ENCODE measurements around the gene CALD1.

Gene CALD1

GRCh38 chr7:134755422-134756022 lies 23.9 kb upstream of the CALD1 start:
- Histone ChIP-seq H3K23ac (ENCODE audit: low read length in 2 of 2) (no peak overlapping the region), H3K4me1 (ENCODE audit: control insufficient read depth, insufficient read depth, low read depth, low read length) (no peaks in the 10 kb centered on the region), H3K4ac (ENCODE audit: low read depth in 1 of 2, low read length in 2 of 2) (no peak overlapping the region), H3K36me3 (ENCODE audit: control insufficient read depth in 1 of 2, insufficient read depth in 2 of 2, low read depth in 1 of 2, low read length in 2 of 2) (no peaks in the 10 kb centered on the region), H3K14ac (ENCODE audit: low read length in 2 of 2) (no peak overlapping the region), H3K9ac (ENCODE audit: low read length) (peak overlapping the region; percentile 56), H3K18ac (ENCODE audit: low read depth in 1 of 2, low read length in 2 of 2) (no peak overlapping the region), H2BK12ac (ENCODE audit: low read length in 2 of 2) (no peak overlapping the region), H3K4me2 (ENCODE audit: low read length, poor library complexity, severe bottlenecking) (no peak overlapping the region), H3K9me3 (ENCODE audit: control insufficient read depth, low read length) (no peaks in the 10 kb centered on the region), H2BK120ac (ENCODE audit: low read depth, low read length) (no peak overlapping the region), H2BK5ac (ENCODE audit: low read depth, low read length, poor library complexity, severe bottlenecking) (no peak overlapping the region), H3K79me1 (replicated peaks; ENCODE audit: low read length, poor library complexity, severe bottlenecking) (no peaks in the 10 kb centered on the region), H3K27ac (ENCODE audit: low read length, poor library complexity, severe bottlenecking) (no peak overlapping the region), H4K8ac (ENCODE audit: low read length) (no peak overlapping the region), H2AFZ (ENCODE audit: low read depth, low read length) (no peak overlapping the region), H4K91ac (ENCODE audit: low read length) (no peak overlapping the region), H2AK5ac (ENCODE audit: low read length, severe bottlenecking) (no peak overlapping the region), H3K4me3 (ENCODE audit: insufficient read depth in 1 of 2, low read depth in 1 of 2, low read length in 2 of 2) (no peak overlapping the region), H2BK15ac (ENCODE audit: low read depth, poor library complexity, severe bottlenecking) (no peak overlapping the region), H3K27me3 (ENCODE audit: control insufficient read depth in 1 of 2, insufficient read depth in 1 of 2, low read length in 2 of 2) (no peaks in the 10 kb centered on the region)
- WGBS, result 100% methylated on average over 1 of the region's 1 CpG
- peak; percentile 58 for DNase-seq

GRCh38 chr7:134757938-134758337 lies 21.5 kb upstream of the CALD1 start:
- no peaks in the 10 kb centered on the region for H3K36me3 ChIP-seq (ENCODE audit: control insufficient read depth in 1 of 2, insufficient read depth in 2 of 2, low read depth in 1 of 2, low read length in 2 of 2)
- H3K18ac ChIP-seq (ENCODE audit: low read depth in 1 of 2, low read length in 2 of 2), result no peak overlapping the region
- H2BK12ac ChIP-seq (ENCODE audit: low read length in 2 of 2), result no peak overlapping the region
- no peak overlapping the region for H3K9ac ChIP-seq (ENCODE audit: low read length)
- no peak overlapping the region for H3K14ac ChIP-seq (ENCODE audit: low read length in 2 of 2)
- H2BK120ac ChIP-seq (ENCODE audit: low read depth, low read length), result no peak overlapping the region
- no peaks in the 10 kb centered on the region for H3K79me1 ChIP-seq (replicated peaks; ENCODE audit: low read length, poor library complexity, severe bottlenecking)
- H2BK15ac ChIP-seq (ENCODE audit: low read depth, poor library complexity, severe bottlenecking), result no peak overlapping the region
- H3K9me3 ChIP-seq (ENCODE audit: control insufficient read depth, low read length), result no peaks in the 10 kb centered on the region
- peak; percentile 67 for DNase-seq
- H2AK5ac ChIP-seq (ENCODE audit: low read length, severe bottlenecking), result no peak overlapping the region
- H3K23ac ChIP-seq (ENCODE audit: low read length in 2 of 2), result no peak overlapping the region
- H4K91ac ChIP-seq (ENCODE audit: low read length), result no peak overlapping the region
- no peak overlapping the region for H3K4me3 ChIP-seq (ENCODE audit: insufficient read depth in 1 of 2, low read depth in 1 of 2, low read length in 2 of 2)
- WGBS, result 100% methylated on average over 1 of the region's 3 CpGs
- no peak overlapping the region for H2BK5ac ChIP-seq (ENCODE audit: low read depth, low read length, poor library complexity, severe bottlenecking)
- no peak overlapping the region for H4K8ac ChIP-seq (ENCODE audit: low read length)
- no peak overlapping the region for H3K4ac ChIP-seq (ENCODE audit: low read depth in 1 of 2, low read length in 2 of 2)
- H3K4me1 ChIP-seq (ENCODE audit: control insufficient read depth, insufficient read depth, low read depth, low read length), result no peaks in the 10 kb centered on the region
- no peak overlapping the region for H3K27ac ChIP-seq (ENCODE audit: low read length, poor library complexity, severe bottlenecking)
- no peak overlapping the region for H3K4me2 ChIP-seq (ENCODE audit: low read length, poor library complexity, severe bottlenecking)
- H2AFZ ChIP-seq (ENCODE audit: low read depth, low read length), result no peak overlapping the region
- no peaks in the 10 kb centered on the region for H3K27me3 ChIP-seq (ENCODE audit: control insufficient read depth in 1 of 2, insufficient read depth in 1 of 2, low read length in 2 of 2)

- no peak overlapping the region for H3K4me2 ChIP-seq (ENCODE audit: low read length, poor library complexity, severe bottlenecking)
Observed at GRCh38 chr7:134758981-134759380, 20.5 kb upstream of the CALD1 start.

GRCh38 chr7:134761266-134761665 lies 18.2 kb upstream of the CALD1 start:
- Histone ChIP-seq H3K9ac (ENCODE audit: low read length) (no peak overlapping the region), H2BK120ac (ENCODE audit: low read depth, low read length) (no peak overlapping the region), H3K4me3 (ENCODE audit: insufficient read depth in 1 of 2, low read depth in 1 of 2, low read length in 2 of 2) (no peak overlapping the region), H3K18ac (ENCODE audit: low read depth in 1 of 2, low read length in 2 of 2) (no peak overlapping the region), H3K4me2 (ENCODE audit: low read length, poor library complexity, severe bottlenecking) (no peak overlapping the region), H2BK12ac (ENCODE audit: low read length in 2 of 2) (no peak overlapping the region), H2BK5ac (ENCODE audit: low read depth, low read length, poor library complexity, severe bottlenecking) (no peak overlapping the region), H3K9me3 (ENCODE audit: control insufficient read depth, low read length) (no peaks in the 10 kb centered on the region), H4K91ac (ENCODE audit: low read length) (no peak overlapping the region), H3K79me1 (replicated peaks; ENCODE audit: low read length, poor library complexity, severe bottlenecking) (no peaks in the 10 kb centered on the region), H3K14ac (ENCODE audit: low read length in 2 of 2) (no peak overlapping the region), H2AFZ (ENCODE audit: low read depth, low read length) (no peak overlapping the region), H3K27ac (ENCODE audit: low read length, poor library complexity, severe bottlenecking) (peak overlapping the region; percentile 39), H4K8ac (ENCODE audit: low read length) (no peak overlapping the region), H3K27me3 (ENCODE audit: control insufficient read depth in 1 of 2, insufficient read depth in 1 of 2, low read length in 2 of 2) (no peaks in the 10 kb centered on the region), H3K4ac (ENCODE audit: low read depth in 1 of 2, low read length in 2 of 2) (no peak overlapping the region), H3K23ac (ENCODE audit: low read length in 2 of 2) (no peak overlapping the region), H3K4me1 (ENCODE audit: control insufficient read depth, insufficient read depth, low read depth, low read length) (no peaks in the 10 kb centered on the region), H2BK15ac (ENCODE audit: low read depth, poor library complexity, severe bottlenecking) (no peak overlapping the region), H3K36me3 (ENCODE audit: control insufficient read depth in 1 of 2, insufficient read depth in 2 of 2, low read depth in 1 of 2, low read length in 2 of 2) (no peaks in the 10 kb centered on the region), H2AK5ac (ENCODE audit: low read length, severe bottlenecking) (no peak overlapping the region)
- no peak for DNase-seq
- WGBS, result 77% methylated on average over 3 of the region's 5 CpGs

More at GRCh38 chr7:134758981-134759380, 20.5 kb upstream of the CALD1 start:
- Histone ChIP-seq H3K9ac (ENCODE audit: low read length) (no peak overlapping the region), H3K4me1 (ENCODE audit: control insufficient read depth, insufficient read depth, low read depth, low read length) (no peaks in the 10 kb centered on the region), H3K4ac (ENCODE audit: low read depth in 1 of 2, low read length in 2 of 2) (no peak overlapping the region), H3K27ac (ENCODE audit: low read length, poor library complexity, severe bottlenecking) (no peak overlapping the region), H2BK12ac (ENCODE audit: low read length in 2 of 2) (no peak overlapping the region), H2BK15ac (ENCODE audit: low read depth, poor library complexity, severe bottlenecking) (no peak overlapping the region), H3K14ac (ENCODE audit: low read length in 2 of 2) (no peak overlapping the region), H2BK120ac (ENCODE audit: low read depth, low read length) (no peak overlapping the region), H4K8ac (ENCODE audit: low read length) (no peak overlapping the region), H3K9me3 (ENCODE audit: control insufficient read depth, low read length) (no peaks in the 10 kb centered on the region), H2BK5ac (ENCODE audit: low read depth, low read length, poor library complexity, severe bottlenecking) (no peak overlapping the region), H3K4me3 (ENCODE audit: insufficient read depth in 1 of 2, low read depth in 1 of 2, low read length in 2 of 2) (no peak overlapping the region), H3K36me3 (ENCODE audit: control insufficient read depth in 1 of 2, insufficient read depth in 2 of 2, low read depth in 1 of 2, low read length in 2 of 2) (no peaks in the 10 kb centered on the region), H3K27me3 (ENCODE audit: control insufficient read depth in 1 of 2, insufficient read depth in 1 of 2, low read length in 2 of 2) (no peaks in the 10 kb centered on the region), H3K79me1 (replicated peaks; ENCODE audit: low read length, poor library complexity, severe bottlenecking) (no peaks in the 10 kb centered on the region), H4K91ac (ENCODE audit: low read length) (no peak overlapping the region), H2AK5ac (ENCODE audit: low read length, severe bottlenecking) (peak overlapping the region; percentile 5), H2AFZ (ENCODE audit: low read depth, low read length) (no peak overlapping the region), H3K18ac (ENCODE audit: low read depth in 1 of 2, low read length in 2 of 2) (no peak overlapping the region), H3K23ac (ENCODE audit: low read length in 2 of 2) (no peak overlapping the region)
- 60% methylated on average over 1 of the region's 1 CpG for WGBS
- no peak for DNase-seq
